Mesenteric fat pad (tissue), 1 donor: ENCODE results near the gene PSAT1. TPM values are rescaled to one million over a fixed set of nuclear protein-coding genes. Genes with fewer than 3 reads are reported as not detected.
A peak's percentile ranks its signal among the peaks of the same experiment; 100 is the strongest.

Experiments used
- DNase-seq: peaks from one replicate; pipeline ENCODE4 v3.0.0-alpha.2; 2020; ENCODE audit warnings: low spot score
- total RNA-seq: library from RNA; stranded (reverse); fragmentation: NEBNext Ultra II Directional; extraction: Animal tissue kit (Norgen Biotek cat#: 25700); gene quantifications from one replicate; pipeline ENCODE4 v1.2.1, GENCODE V29; 2021
- donor health status: DM: yes; HTN: yes; CAD: no.

PSAT1 gene
- total RNA-seq, 1 donor from 2014 or later, result 19.1 TPM

DNA sequence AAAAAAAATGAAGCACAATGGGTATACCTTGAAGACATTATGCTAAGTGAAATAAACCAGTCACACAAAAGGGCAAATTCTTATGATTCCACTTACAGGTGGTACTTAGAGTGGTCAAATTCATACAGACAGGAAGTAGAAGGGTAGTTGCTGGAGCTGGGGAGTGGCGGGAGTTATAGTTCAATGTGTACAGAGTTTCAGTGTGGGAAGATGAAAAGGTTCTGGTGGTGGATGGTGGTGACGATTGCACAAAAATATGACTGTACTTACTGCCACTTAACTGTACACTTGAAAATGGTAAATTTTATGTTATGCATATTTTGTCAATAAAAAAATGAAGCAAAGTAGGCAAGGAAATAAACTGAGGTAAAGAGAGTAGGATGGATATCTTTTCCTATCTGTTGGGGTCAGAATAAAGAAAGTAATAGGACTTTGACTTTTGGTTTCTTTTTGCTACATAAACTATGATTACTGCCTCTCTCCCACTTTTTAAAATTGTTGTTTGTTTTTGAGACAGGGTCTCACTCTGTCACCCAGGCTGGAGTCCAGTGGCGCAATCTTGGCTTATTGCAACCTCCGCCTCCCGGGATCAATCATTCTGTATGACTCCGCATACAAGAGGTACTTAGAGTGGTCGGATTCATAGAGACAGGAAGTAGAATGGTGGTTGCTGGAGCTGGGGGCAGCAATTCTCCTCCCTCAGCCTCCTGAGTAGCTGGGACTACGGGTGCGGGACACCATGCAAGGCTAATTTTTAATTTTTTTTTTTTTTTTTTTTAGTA, 4.0 kb upstream of the PSAT1 start:
- no peak for DNase-seq

- no peak for DNase-seq
Measured at GRCh38 chr9:78294290-78295176, 2.4 kb upstream of the PSAT1 start.

DNA sequence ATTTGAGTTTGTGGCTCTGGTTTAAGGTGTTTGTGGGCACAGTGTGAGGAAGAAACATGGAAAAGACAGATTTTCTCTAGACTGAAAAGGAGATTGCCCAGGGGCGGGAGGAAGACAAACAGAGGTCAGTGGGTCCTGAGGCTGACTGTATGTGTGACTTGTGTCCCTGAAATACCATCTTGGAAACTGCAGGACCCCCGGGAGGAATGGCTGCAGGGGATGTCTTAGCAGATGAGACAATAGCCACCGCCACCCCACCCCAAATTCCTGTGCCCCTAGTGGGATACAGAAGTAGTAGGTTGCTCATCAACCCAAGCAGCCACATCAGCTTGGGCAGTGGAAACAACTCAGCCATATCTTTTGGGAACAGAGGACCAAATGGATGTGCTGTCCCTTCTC, 1.7 kb upstream of the PSAT1 start:
- no peak for DNase-seq

DNA sequence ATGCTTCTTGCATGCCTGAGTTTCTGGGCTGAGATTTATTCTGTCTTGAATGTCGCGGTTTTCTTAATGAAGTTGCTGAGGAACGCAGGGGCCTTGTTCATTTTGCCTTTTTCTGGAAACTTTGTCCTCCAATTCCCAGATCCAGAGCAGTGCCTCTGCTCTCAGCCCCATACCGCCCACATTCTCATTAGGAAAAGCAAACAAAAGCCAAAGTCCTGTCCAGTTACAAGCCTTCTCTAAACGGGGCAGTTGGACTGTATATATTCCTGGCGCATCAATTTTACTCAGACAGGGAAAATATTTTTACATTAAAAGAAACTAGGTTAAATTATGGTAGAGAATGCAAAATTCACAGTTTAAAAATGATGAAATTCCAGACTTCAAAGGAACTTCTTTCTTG, 1.2 kb upstream of the PSAT1 start:
- DNase-seq, result no peak

DNA sequence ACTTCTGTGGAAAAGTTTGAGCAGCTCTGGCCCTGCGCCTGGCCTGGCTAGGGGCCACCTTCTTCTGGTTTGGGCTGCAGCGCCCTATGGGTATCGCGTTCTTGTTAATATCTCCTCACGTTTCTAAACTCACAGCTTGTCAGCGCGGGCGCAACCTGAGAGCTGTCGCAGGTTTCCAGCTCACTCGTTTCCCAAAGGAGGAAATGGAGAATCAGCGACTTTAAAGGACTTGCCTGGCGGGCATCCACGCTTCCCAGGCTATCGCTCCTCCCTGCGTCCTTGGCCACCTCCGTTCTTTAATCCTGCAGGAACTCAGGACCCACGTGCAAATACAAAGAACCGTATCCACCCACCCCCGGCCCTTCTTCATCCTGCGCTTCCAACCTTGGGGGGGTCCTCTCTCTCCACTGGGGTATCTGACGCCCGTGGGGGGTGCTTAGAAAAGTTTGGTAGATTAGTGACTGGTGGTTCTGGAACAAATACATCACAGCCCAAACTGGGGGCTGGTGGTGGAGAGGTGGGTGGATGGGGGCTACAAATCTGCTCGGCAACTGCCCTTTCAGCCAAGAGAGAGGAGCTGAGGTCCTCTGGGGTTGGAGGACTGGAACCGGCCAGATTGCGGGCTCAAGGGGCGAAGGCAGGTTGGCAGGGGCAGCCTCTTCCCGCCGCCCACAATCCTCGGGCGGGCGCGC, 578 bp upstream of the PSAT1 start:
- DNase-seq, result no peak

DNA sequence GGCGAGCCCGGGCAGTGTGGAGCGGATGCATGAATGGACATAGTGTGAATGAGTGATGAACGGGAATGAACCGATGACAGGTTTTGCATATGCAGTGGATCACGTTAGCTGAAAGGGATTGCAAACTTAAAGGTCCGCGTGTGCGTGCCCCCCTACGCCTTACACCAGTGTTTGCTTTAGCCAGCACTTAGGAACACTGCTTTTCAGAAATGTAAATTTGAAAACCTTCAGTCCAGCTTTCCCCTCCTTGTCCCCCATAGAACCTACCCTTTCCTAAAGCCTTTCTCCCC, 692 bp downstream of the PSAT1 start:
- DNase-seq, result no peak

DNA sequence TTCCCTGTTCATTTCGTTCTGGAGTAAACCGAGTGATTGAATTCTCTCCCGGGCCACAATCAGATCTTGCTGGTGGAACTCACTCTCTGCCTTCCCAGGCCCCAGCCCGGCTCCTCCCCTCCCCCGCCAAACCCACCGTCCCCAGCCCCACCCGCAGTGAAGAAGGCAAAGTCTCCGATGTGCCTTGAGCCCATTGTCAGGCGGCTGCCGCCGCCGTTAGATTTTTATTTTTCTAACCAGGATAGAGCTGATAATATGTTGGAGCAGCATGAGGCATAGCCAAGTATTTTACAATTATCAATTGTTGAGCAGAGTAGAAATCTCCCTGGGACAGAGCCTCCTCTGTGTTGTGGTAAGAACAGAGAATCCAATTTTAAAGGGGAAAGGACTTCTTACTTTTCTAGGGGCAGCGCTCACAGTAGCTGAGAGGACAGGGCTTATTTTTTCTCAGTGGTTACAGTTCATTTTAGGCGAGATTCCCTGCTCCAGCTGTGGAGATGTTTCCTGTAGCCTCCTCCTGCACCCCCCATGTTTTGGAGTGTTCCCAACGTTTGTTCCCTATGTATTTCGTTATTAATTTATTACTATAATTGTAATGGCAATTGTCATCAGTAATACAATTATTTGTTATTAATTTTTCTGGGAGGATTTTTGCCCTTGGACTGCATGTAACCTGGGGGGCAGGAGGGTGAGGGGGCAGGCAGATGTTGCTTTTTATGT, 1.3 kb downstream of the PSAT1 start:
- no peak for DNase-seq

DNA sequence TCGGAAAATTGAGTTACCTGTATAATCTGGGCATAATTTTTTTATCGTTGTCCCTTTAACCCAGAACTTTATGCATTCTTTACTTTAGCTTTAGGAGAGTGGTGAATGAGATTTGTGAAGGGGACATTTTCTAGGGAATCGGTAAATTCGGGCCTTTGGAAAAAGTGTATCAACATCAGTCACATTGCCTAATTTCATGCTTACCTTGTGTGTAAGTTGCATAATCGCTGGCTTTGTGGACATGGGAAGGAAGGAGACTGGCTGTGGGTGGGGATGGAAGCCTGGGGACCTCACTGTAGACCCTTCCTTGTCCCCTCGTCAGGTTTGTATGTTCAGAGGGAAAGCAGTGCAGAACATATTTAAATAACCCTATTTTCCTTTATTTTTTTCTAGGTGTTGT, 3.3 kb downstream of the PSAT1 start:
- peak; percentile 4 for DNase-seq

- DNase-seq, result no peak
Measured at GRCh38 chr9:78301466-78301865, 4.5 kb downstream of the PSAT1 start.

DNA sequence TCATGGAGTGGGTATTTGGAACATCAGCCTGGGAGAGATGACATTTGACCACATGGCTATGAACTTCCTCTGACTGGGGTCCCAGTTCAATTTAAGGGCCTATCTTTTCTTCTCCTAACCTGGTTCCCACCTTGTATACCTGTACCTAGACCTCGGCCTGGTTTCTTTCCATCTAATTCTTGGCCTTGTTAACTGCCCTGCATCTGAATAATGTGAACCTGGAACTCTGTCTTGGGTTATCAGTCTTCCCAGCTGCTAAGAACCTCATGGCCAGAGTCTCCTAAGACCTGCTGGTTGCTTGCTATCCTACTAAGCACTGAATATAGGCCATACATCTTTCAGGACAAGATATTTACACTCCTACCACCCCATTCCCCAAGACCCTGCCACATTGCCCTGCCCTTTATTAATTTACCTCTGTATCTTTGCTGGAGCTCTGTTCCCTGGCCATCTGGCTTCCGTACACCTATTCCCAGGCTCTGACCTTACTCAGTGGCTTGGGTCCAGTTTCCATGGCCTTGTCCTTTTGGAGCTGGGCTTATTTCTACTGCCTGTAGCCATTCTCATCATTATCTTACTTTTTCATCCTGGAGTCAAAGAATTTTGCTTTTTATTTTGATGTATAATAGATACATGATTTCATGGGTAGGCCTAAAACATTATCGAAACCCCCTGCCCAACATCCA, 6.6 kb downstream of the PSAT1 start:
- no peak for DNase-seq

DNA sequence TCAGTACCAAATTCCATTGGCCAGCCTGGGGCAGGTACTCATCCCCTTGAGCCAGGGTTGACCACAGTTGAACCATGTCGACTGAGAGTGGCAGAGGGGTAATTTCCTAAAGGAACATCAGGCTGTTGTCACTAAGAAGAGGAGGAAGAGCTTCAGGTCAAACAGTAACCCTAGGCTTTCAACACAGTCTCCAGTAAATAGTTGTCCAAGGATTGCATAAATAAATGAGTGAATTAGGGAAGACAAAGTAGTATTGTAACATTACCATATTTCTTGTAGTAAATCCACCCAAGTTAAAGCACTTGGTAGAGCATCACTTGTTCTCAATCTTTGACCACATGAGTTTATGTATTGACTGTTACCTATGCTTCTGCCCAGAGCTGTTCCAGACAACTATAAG, 7.4 kb downstream of the PSAT1 start:
- no peak for DNase-seq

DNA sequence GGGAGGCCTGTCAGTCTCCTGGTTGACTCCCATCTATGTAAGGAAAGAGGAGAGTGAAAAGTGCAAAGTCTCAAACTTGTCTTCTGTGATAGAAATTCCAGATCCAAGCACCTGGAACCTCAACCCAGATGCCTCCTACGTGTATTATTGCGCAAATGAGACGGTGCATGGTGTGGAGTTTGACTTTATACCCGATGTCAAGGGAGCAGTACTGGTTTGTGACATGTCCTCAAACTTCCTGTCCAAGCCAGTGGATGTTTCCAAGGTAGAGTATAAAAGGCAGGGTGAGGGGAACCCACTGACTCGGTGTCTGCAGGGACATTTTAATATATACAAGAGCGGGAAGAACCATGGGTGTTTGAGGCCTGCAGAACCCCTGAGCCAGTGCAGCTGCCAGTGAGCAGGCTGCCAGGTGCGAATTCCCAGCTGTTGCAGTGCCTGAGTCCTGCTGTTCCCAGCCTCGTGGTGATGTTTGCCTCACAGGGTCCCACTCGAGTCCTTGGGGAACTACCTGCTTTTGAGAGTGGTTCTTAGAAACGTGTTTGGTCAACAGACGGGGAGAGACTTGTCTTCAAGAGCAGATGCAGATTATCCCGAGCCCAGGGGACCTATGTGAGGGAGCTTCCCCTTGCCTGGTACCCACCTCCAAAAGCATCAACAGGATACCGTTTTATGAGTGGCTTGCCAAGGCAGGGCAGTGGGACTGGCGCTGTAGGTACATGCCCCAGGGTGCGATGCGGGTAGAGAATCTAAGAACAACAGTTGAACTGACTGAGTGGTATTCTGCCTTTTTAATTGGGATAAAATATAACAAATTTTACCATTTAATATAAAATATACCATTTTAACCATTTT, 9.5 kb downstream of the PSAT1 start:
- DNase-seq, result no peak

- no peak for DNase-seq
Measured at GRCh38 chr9:78307360-78307759, 10.4 kb downstream of the PSAT1 start.

- DNase-seq, result no peak
Measured at GRCh38 chr9:78309066-78309465, 12.1 kb downstream of the PSAT1 start.

GRCh38 chr9:78311075-78311474, 14.2 kb downstream of the PSAT1 start:
- DNase-seq, result no peak

DNA sequence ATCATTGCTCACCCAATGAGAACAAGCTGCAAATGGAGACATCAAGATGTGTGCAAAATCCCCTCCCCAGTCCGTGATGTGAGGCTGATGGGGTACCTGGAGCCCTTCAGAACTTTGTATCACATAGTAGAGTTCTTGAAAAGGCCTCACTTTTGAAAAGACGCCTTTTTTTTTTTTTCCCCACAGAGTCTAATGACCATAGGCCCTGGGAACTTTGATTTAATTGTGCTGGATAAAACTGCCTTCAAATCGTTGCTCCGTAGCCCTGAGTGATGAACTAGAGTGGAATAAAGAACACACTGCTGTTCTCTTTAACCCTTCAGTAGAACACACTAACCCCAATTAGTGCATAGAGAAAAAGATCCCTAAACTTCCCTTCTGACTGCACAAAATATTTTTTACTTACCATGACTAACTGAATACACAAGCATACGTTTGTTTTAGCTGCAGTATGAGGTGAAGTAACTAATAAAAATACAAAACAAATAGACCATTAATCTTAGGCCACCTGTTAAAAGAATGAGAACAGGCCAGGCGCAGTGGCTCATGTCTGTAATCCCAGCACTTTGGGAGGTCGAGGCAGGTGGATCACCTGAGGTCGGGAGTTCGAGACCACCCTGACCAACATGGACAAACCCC, 15.1 kb downstream of the PSAT1 start:
- peak; percentile 3 for DNase-seq

GRCh38 chr9:78314550-78314949, 17.6 kb downstream of the PSAT1 start:
- peak; percentile 59 for DNase-seq

DNA sequence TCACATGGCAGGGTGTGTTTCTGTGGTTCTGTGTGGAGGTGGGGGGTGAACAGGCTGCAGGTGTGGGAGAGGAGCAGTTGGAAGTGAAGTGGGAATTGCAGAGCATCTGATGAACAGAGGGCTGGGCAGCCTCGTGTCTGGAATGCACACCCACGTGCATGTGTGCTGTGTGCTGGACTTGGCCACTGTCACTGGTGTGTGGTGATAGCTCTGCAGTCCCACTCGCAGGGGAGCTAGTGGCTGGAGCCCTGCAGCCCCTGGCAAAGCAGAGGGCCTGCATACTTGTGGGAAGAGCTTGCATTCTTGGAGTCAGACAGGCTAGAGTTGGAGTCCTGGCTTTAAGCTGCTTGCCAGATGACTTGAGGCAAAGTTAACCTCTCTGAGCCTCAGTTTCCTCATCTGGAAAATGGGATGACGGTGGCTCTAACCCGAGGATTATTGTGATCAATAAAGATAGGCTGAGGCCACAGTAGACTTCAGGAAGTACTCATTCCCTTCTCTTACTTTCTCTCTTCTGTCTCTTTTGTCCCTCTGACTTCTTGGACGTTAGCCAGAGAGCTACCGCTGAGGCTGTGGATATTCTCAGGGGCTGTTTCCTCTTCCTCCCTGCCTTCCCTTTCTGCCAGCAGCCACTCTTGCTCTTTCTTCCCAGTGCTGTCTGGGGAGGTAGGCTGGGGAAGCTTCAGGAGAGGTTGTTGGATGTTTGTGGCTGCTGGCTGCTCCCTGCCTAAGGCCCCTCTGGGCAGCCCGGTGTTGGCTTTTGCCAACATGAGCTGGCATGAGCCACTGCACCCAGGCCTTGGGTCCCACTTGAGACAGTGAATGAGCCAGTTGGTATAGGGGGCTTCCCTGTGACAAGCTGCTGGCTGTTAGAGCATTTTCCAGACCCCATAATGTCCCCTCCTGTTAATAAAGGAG, 18.3 kb downstream of the PSAT1 start:
- DNase-seq, result peak; percentile 72
